BJ (cell line): ENCODE measurements around the gene MTMR2. TPM values are rescaled to one million over a fixed set of nuclear protein-coding genes. Genes with fewer than 3 reads are reported as not detected.

ENCODE experiments used
- CTCF ChIA-PET: fragments of 350-600 bp; formaldehyde crosslinking; extraction: SDS; loops from one replicate; lab custom pipeline; 2021; ENCODE audit warnings: antibody characterized with exemption, inconsistent platforms; lab: Yijun Ruan, JAX
- POLR2A ChIA-PET: fragments of 300-600 bp; sonication (Branson Sonifier 250); formaldehyde crosslinking; extraction: SDS; loops from one replicate; lab custom pipeline; 2021; ENCODE audit warnings: antibody characterized with exemption; lab: Charles Lee
- DNase-seq: peaks from one replicate; pipeline ENCODE4 v3.0.0-alpha.2; 2011; ENCODE audit warnings: low read depth
- H3K27me3 ChIP-seq: 2 replicates; pipeline ENCODE4 v1.6.0; 2011; ENCODE audit warnings: low read length; ENCODE audit not compliant: control insufficient read depth, insufficient read depth
- H3K36me3 ChIP-seq: 2 replicates; pipeline ENCODE4 v1.5.1; 2011; ENCODE audit warnings: low read length; ENCODE audit not compliant: control insufficient read depth, insufficient read depth
- H3K4me3 ChIP-seq: 2 replicates; pipeline ENCODE4 v1.5.1; 2011; ENCODE audit warnings: low read depth, mild to moderate bottlenecking, control low read depth, low read length
- CTCF ChIP-seq: IDR thresholded peaks from 2 replicates; pipeline ENCODE4 v1.5.1; 2011; ENCODE audit warnings: low read depth, mild to moderate bottlenecking, control low read depth, inconsistent platforms, low read length, moderate library complexity; ENCODE audit not compliant: insufficient read depth
- polyA plus RNA-seq: library from polyadenylated mRNA; depleted of rRNA; stranded (reverse); fragments of >200 nt; gene quantifications from 2 replicates; pipeline ENCODE4 v1.2.3, GENCODE V29; 2011

Gene MTMR2
- polyA plus RNA-seq, 1 experiment, result 19.3 TPM

- TF ChIP-seq CTCF, result no peak
- Histone ChIP-seq H3K36me3 (no peaks in the 10 kb centered on the region), H3K27me3 (no peaks in the 10 kb centered on the region), H3K4me3 (no peak overlapping the region)
- CTCF ChIA-PET, result interaction anchor here (1.1 kb wide), 1 partner anchor 238 kb away, joined by 3 read pairs; no protein-coding TSS in a partner anchor
- no peak for DNase-seq
- POLR2A ChIA-PET, result interaction anchor here (0.5 kb wide), 1 partner anchor 473 kb away, joined by 6 read pairs; no protein-coding TSS in a partner anchor
Measured at GRCh38 chr11:95916049-95916448, 7.9 kb downstream of the MTMR2 start.

GRCh38 chr11:95915051-95915450 lies 8.9 kb downstream of the MTMR2 start:
- CTCF ChIA-PET, result no interaction called here
- Histone ChIP-seq H3K4me3 (no peak overlapping the region), H3K27me3 (no peaks in the 10 kb centered on the region), H3K36me3 (no peaks in the 10 kb centered on the region)
- POLR2A ChIA-PET, result no interaction called here
- DNase-seq, result no peak
- no peak for TF ChIP-seq CTCF

GRCh38 chr11:95913830-95914615 lies 9.9 kb downstream of the MTMR2 start:
- CTCF ChIA-PET, result no interaction called here
- TF ChIP-seq CTCF, result no peak
- DNase-seq, result no peak
- H3K4me3 ChIP-seq, result no peak overlapping the region
- POLR2A ChIA-PET, result no interaction called here
- H3K27me3 ChIP-seq, result no peaks in the 10 kb centered on the region
- no peaks in the 10 kb centered on the region for H3K36me3 ChIP-seq

DNA sequence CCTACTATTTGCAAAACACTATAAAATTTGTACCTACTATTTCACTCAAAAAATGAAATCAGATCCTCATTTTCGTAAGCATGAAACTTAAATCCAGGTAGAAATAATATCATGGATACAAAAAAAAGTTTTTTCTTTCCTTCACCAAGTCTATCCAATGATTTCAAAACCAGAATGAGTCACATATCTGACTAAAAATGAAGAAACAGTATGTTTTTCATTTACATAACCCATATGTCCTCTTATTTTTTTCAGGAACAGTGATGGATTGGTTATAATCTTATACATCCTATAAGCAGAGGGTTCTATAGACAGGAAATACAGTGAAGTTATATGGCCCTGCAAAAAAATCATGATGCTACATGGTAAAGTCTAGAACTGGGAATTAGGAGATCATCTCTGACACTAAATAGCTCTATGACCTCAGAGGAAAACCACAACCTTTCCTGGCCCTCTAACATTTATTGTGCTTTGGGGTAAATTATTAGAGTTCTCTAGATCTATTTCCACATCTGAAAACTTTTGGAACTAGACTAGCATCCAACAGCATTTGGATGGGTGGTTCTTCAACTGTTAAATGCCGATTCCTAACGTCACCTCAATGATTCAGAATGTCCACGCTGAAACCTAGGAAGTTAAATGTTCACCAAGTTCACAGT lies 10.9 kb downstream of the MTMR2 start:
- POLR2A ChIA-PET, result interaction anchor here (0.6 kb wide), 1 partner anchor 9 kb away, joined by 4 read pairs; no protein-coding TSS in a partner anchor
- CTCF ChIA-PET, result no interaction called here

More for the DNA sequence above, 10.9 kb downstream of the MTMR2 start:
- no peak for TF ChIP-seq CTCF
- no peak overlapping the region for H3K4me3 ChIP-seq
- H3K36me3 ChIP-seq, result no peaks in the 10 kb centered on the region
- no peaks in the 10 kb centered on the region for H3K27me3 ChIP-seq
- DNase-seq, result no peak
